GM12878 (cell line): ENCODE results near the gene NHLRC4. TPM values are rescaled to one million over a fixed set of nuclear protein-coding genes. Genes with fewer than 3 reads are reported as not detected.

Experiments used
- ATAC-seq: fragments of 200-7000 bp; cut with Tn5 transposase; 3 replicates; pipeline ENCODE4 v1.9.1; 2020; ENCODE audit warnings: mild to moderate bottlenecking, moderate library complexity
- BruUV-seq: library from RNA; stranded (reverse); fragments of 400-500 nt; replicated peaks from 2 replicates; lab custom pipeline; 2021; lab: Mats Ljungman, UMichigan
- CTCF ChIA-PET: fragments of 300-600 bp; sonication (Branson Sonifier 250); formaldehyde crosslinking; extraction: SDS; loops from one replicate; lab custom pipeline; 2021; ENCODE audit warnings: inconsistent platforms; lab: Yijun Ruan, JAX
- POLR2A ChIA-PET: fragments of 350-600 bp; formaldehyde crosslinking; extraction: SDS; loops from one replicate; lab custom pipeline; 2021; ENCODE audit warnings: inconsistent platforms; lab: Charles Lee
- RAD21 ChIA-PET: fragments of 300-600 bp; sonication (Branson Sonifier 250); formaldehyde crosslinking; loops from one replicate; lab custom pipeline; 2023; ENCODE audit warnings: antibody characterized with exemption; ENCODE audit not compliant: unreplicated experiment; lab: Charles Lee
- SMC1A ChIA-PET: fragments of 300-600 bp; sonication (Branson Sonifier 250); formaldehyde crosslinking; loops from one replicate; lab custom pipeline; 2023; ENCODE audit not compliant: unreplicated experiment, uncharacterized antibody; lab: Charles Lee
- DNase-seq: peaks from one replicate; pipeline ENCODE4 v3.0.0-alpha.2; 2011; ENCODE audit warnings: low read depth, low spot score
- FAIRE-seq: peaks from 3 replicates; lab custom pipeline; 2011; peaks lifted over from hg19 to GRCh38; lab: Jason Lieb, UNC
- H2AFZ ChIP-seq: 2 replicates; pipeline ENCODE4 v1.6.0; 2011; ENCODE audit warnings: low read depth, low read length, control low read depth; ENCODE audit not compliant: control insufficient read depth
- H3K27ac ChIP-seq: 2 replicates; pipeline ENCODE4 v1.5.1; 2011; ENCODE audit warnings: control low read depth; ENCODE audit not compliant: control insufficient read depth, insufficient read depth
- H3K27me3 ChIP-seq, 2 experiments: replicated peaks in 1 of 2; 2 replicates each; pipeline versions ENCODE4 v1.6.0 to v1.6.1; 2011; ENCODE audit warnings: low read length in 1 of 2; ENCODE audit not compliant: control insufficient read depth in 2 of 2, insufficient read depth in 2 of 2
- H3K36me3 ChIP-seq, 2 experiments: 2 replicates each; pipeline ENCODE4 v1.5.1; 2011; ENCODE audit warnings: low read length in 1 of 2; ENCODE audit not compliant: control insufficient read depth in 2 of 2, insufficient read depth in 2 of 2
- H3K4me1 ChIP-seq: 2 replicates; pipeline ENCODE4 v1.6.1; 2011; ENCODE audit warnings: mild to moderate bottlenecking, low read length, moderate library complexity, mixed read lengths; ENCODE audit not compliant: control insufficient read depth, insufficient read depth
- H3K4me2 ChIP-seq: 2 replicates; pipeline ENCODE4 v1.6.0; 2011; ENCODE audit warnings: control low read depth; ENCODE audit not compliant: control insufficient read depth, insufficient read depth
- H3K4me3 ChIP-seq: fragments of 200-600 bp; sonication (generic); 2 replicates; pipeline ENCODE4 v1.5.1; 2016
- H3K79me2 ChIP-seq: 2 replicates; pipeline ENCODE4 v1.6.0; 2011; ENCODE audit warnings: low read length; ENCODE audit not compliant: control insufficient read depth, insufficient read depth
- H3K9ac ChIP-seq: 2 replicates; pipeline ENCODE4 v1.8.0; 2011; ENCODE audit warnings: low read length, control low read depth, mixed read lengths; ENCODE audit not compliant: control insufficient read depth, insufficient read depth
- H3K9me3 ChIP-seq: replicated peaks from 3 replicates; pipeline ENCODE4 v1.5.1; 2011; ENCODE audit warnings: mild to moderate bottlenecking, low read length; ENCODE audit not compliant: control insufficient read depth, insufficient read depth
- H4K20me1 ChIP-seq: 2 replicates; pipeline ENCODE4 v1.6.0; 2011; ENCODE audit not compliant: control insufficient read depth, insufficient read depth
- CHD1 ChIP-seq: IDR thresholded peaks from 2 replicates; pipeline ENCODE4 v1.6.1; 2012; ENCODE audit warnings: low read depth, low read length, improper control_type of control experiment
- NBN ChIP-seq: fragments of 450-650 bp; IDR thresholded peaks from 2 replicates; pipeline ENCODE4 v1.6.1; 2016
- ZNF384 ChIP-seq: IDR thresholded peaks from 2 replicates; pipeline ENCODE4 v1.6.1; 2012; ENCODE audit warnings: low read depth, mild to moderate bottlenecking, low read length, improper control_type of control experiment, borderline replicate concordance
- WGBS: methylation state at CpG from one replicate; pipeline ENCODE4 v1.1.6; 2016; ENCODE audit warnings: low lambda C conversion rate; ENCODE audit not compliant: insufficient replicate concordance, insufficient coverage; ENCODE audit errors: missing lambda C conversion rate; 5-methylcytosine and 5-hydroxymethylcytosine counted together
- in situ Hi-C: fragments of 300-500 bp; cut with MboI; formaldehyde crosslinking; loops from 9 replicates; pipeline ENCODE4 v1.14.3; 2018; ENCODE audit warnings: mixed read lengths
- intact Hi-C: fragments of 100-400 bp; cut with micrococcal nuclease; formaldehyde crosslinking; loops from one replicate; pipeline ENCODE4 v1.14.2; 2022; ENCODE audit not compliant: unreplicated experiment
- polyA plus RNA-seq, 11 experiments: library from polyadenylated mRNA; depleted of rRNA in 4 of 11; unstranded in 6 of 11; stranded (reverse) in 5 of 11; fragments of >200 nt; fragmentation: Nextera tagmentation in 4 of 11; fragmentation: Illumina TruSeq in 1 of 11; extraction: Ambion mirVana in 4 of 11; extraction: Trizol in 1 of 11; gene quantifications; 1 replicate in 1 of 11; 2 replicates in 10 of 11; pipeline versions ENCODE4 v1.2.1 to v1.2.3, GENCODE V29; 2011 to 2016; ENCODE audit warnings: inconsistent platforms in 2 of 11, missing spikeins in 2 of 11, low read depth in 1 of 11
- total RNA-seq, 4 experiments: library from RNA; depleted of rRNA in 3 of 4; stranded (reverse); fragments of >200 nt in 3 of 4; fragmentation: Illumina TruSeq in 1 of 4; extraction: Trizol in 1 of 4; gene quantifications; 2 replicates each; pipeline versions ENCODE4 v1.2.1 to v1.2.3, GENCODE V29; 2013 to 2021
- TF ChIP-seq, protein P1 (sequence below): fragments of 450-650 bp; IDR thresholded peaks from 2 replicates; pipeline ENCODE4 v1.6.1; 2016; ENCODE audit warnings: mild to moderate bottlenecking
- TF ChIP-seq, protein P2 (sequence below): fragments of 450-650 bp; IDR thresholded peaks from 2 replicates; pipeline ENCODE4 v1.6.1; 2016; ENCODE audit warnings: mild to moderate bottlenecking, moderate library complexity, borderline replicate concordance
- TF ChIP-seq, protein P3 (sequence below): IDR thresholded peaks from 2 replicates; pipeline ENCODE4 v1.6.1; 2012; ENCODE audit warnings: mild to moderate bottlenecking, low read depth, low read length

NHLRC4 gene
- total and polyA plus RNA-seq, 10 of the 15 experiments (the other 5 are each of a cell fraction or from before 2014, with no cell fraction given), result 0.07 to 1.1 (median 0.57) TPM; not detected in 3

DNA sequence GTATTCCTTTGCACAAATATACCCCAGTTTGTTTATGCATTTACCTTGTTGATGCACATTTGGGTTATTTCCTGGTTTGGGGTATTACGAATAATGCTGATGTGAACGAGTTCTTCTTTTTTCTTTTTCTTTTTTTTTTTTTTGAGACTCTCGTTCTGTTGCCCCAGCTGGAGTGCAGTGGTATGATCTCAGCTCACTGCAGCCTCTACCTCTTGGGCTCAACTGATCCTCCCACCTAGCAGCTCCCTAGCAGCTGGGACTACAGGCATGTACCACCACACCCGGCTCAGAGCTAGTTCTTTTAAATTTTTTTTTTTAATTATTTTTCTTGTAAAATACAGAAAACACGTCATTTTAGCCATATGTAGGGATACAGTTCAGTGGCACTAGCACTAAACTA is 37.1 kb downstream of the NHLRC4 start:
- H3K79me2 ChIP-seq, result no peaks in the 10 kb centered on the region
- ChIA-PET RAD21 (no interaction called here), CTCF (no interaction called here), SMC1A (no interaction called here), POLR2A (no interaction called here)
- in situ Hi-C loops (no loop called here), intact Hi-C loops (no loop called here)
- H4K20me1 ChIP-seq, result no peaks in the 10 kb centered on the region
- ATAC-seq (no peak), FAIRE-seq (no peak), DNase-seq (no peak)
- H3K9ac ChIP-seq, result no peak overlapping the region
- H3K9me3 ChIP-seq, result peaks cover 3% of the 10 kb centered on the region; the same call in 1 of the 3 replicates
- no peak overlapping the region for H3K4me2 ChIP-seq
- H3K27ac ChIP-seq, result no peak overlapping the region
- WGBS, result 70% methylated on average over 4 of the region's 5 CpGs
- H3K4me1 ChIP-seq, result no peaks in the 10 kb centered on the region
- no TSS peak for BruUV-seq
- no peaks in the 10 kb centered on the region for H3K27me3 ChIP-seq
- H3K36me3 ChIP-seq, result peaks cover 0 to 4% of the 10 kb centered on the region in 2 experiments; a peak in 2 of 4 replicates
- no peak overlapping the region for H3K4me3 ChIP-seq
- TF ChIP-seq ZNF384 (no peak), CHD1 (no peak), NBN (no peak)
- TF ChIP-seq, protein P1, sequence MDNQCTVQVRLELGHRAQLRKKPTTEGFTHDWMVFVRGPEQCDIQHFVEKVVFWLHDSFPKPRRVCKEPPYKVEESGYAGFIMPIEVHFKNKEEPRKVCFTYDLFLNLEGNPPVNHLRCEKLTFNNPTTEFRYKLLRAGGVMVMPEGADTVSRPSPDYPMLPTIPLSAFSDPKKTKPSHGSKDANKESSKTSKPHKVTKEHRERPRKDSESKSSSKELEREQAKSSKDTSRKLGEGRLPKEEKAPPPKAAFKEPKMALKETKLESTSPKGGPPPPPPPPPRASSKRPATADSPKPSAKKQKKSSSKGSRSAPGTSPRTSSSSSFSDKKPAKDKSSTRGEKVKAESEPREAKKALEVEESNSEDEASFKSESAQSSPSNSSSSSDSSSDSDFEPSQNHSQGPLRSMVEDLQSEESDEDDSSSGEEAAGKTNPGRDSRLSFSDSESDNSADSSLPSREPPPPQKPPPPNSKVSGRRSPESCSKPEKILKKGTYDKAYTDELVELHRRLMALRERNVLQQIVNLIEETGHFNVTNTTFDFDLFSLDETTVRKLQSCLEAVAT, result no peak
- TF ChIP-seq, protein P2, sequence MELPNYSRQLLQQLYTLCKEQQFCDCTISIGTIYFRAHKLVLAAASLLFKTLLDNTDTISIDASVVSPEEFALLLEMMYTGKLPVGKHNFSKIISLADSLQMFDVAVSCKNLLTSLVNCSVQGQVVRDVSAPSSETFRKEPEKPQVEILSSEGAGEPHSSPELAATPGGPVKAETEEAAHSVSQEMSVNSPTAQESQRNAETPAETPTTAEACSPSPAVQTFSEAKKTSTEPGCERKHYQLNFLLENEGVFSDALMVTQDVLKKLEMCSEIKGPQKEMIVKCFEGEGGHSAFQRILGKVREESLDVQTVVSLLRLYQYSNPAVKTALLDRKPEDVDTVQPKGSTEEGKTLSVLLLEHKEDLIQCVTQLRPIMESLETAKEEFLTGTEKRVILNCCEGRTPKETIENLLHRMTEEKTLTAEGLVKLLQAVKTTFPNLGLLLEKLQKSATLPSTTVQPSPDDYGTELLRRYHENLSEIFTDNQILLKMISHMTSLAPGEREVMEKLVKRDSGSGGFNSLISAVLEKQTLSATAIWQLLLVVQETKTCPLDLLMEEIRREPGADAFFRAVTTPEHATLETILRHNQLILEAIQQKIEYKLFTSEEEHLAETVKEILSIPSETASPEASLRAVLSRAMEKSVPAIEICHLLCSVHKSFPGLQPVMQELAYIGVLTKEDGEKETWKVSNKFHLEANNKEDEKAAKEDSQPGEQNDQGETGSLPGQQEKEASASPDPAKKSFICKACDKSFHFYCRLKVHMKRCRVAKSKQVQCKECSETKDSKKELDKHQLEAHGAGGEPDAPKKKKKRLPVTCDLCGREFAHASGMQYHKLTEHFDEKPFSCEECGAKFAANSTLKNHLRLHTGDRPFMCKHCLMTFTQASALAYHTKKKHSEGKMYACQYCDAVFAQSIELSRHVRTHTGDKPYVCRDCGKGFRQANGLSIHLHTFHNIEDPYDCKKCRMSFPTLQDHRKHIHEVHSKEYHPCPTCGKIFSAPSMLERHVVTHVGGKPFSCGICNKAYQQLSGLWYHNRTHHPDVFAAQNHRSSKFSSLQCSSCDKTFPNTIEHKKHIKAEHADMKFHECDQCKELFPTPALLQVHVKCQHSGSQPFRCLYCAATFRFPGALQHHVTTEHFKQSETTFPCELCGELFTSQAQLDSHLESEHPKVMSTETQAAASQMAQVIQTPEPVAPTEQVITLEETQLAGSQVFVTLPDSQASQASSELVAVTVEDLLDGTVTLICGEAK, result no peak
- TF ChIP-seq, protein P3, sequence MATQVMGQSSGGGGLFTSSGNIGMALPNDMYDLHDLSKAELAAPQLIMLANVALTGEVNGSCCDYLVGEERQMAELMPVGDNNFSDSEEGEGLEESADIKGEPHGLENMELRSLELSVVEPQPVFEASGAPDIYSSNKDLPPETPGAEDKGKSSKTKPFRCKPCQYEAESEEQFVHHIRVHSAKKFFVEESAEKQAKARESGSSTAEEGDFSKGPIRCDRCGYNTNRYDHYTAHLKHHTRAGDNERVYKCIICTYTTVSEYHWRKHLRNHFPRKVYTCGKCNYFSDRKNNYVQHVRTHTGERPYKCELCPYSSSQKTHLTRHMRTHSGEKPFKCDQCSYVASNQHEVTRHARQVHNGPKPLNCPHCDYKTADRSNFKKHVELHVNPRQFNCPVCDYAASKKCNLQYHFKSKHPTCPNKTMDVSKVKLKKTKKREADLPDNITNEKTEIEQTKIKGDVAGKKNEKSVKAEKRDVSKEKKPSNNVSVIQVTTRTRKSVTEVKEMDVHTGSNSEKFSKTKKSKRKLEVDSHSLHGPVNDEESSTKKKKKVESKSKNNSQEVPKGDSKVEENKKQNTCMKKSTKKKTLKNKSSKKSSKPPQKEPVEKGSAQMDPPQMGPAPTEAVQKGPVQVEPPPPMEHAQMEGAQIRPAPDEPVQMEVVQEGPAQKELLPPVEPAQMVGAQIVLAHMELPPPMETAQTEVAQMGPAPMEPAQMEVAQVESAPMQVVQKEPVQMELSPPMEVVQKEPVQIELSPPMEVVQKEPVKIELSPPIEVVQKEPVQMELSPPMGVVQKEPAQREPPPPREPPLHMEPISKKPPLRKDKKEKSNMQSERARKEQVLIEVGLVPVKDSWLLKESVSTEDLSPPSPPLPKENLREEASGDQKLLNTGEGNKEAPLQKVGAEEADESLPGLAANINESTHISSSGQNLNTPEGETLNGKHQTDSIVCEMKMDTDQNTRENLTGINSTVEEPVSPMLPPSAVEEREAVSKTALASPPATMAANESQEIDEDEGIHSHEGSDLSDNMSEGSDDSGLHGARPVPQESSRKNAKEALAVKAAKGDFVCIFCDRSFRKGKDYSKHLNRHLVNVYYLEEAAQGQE, result no peak
- no peak overlapping the region for H2AFZ ChIP-seq
